GM19099 (cell line): ENCODE data around the gene NDUFS4.

ENCODE experiments used
- POLR2A ChIP-seq: IDR thresholded peaks from 3 replicates; pipeline ENCODE4 v1.6.1; 2011; ENCODE audit warnings: low read depth; ENCODE audit not compliant: insufficient read length; ENCODE audit errors: extremely low read depth

Gene NDUFS4

GRCh38 chr5:53560506-53561191, at the start of gene NDUFS4:
TSS of gene NDUFS4 (plus strand) at chr5:53560639. CDS start at chr5:53560663, 24 bp downstream.
- peak; percentile 84 for TF ChIP-seq POLR2A

GRCh38 chr5:53512539-53512938, 47.9 kb upstream of the NDUFS4 start:
- no peak for TF ChIP-seq POLR2A

GRCh38 chr5:53515988-53516387, 44.5 kb upstream of the NDUFS4 start:
- no peak for TF ChIP-seq POLR2A

GRCh38 chr5:53520813-53521212, 39.6 kb upstream of the NDUFS4 start:
- no peak for TF ChIP-seq POLR2A

- no peak for TF ChIP-seq POLR2A
Measured at GRCh38 chr5:53537711-53538110, 22.7 kb upstream of the NDUFS4 start.

GRCh38 chr5:53541859-53542258, 18.6 kb upstream of the NDUFS4 start:
- no peak for TF ChIP-seq POLR2A

- TF ChIP-seq POLR2A, result no peak
Measured at GRCh38 chr5:53542926-53543325, 17.5 kb upstream of the NDUFS4 start.

- no peak for TF ChIP-seq POLR2A
Measured at GRCh38 chr5:53543401-53543800, 17.0 kb upstream of the NDUFS4 start.

- TF ChIP-seq POLR2A, result no peak
Measured at GRCh38 chr5:53545744-53546143, 14.7 kb upstream of the NDUFS4 start.

GRCh38 chr5:53547226-53547625, 13.2 kb upstream of the NDUFS4 start:
- no peak for TF ChIP-seq POLR2A

GRCh38 chr5:53549792-53550191, 10.6 kb upstream of the NDUFS4 start:
- no peak for TF ChIP-seq POLR2A

- TF ChIP-seq POLR2A, result no peak
Measured at GRCh38 chr5:53552561-53552960, 7.9 kb upstream of the NDUFS4 start.

- no peak for TF ChIP-seq POLR2A
Measured at GRCh38 chr5:53554444-53554843, 6.0 kb upstream of the NDUFS4 start.

- no peak for TF ChIP-seq POLR2A
Measured at GRCh38 chr5:53555160-53555559, 5.3 kb upstream of the NDUFS4 start.

- no peak for TF ChIP-seq POLR2A
Measured at GRCh38 chr5:53556001-53556400, 4.4 kb upstream of the NDUFS4 start.

GRCh38 chr5:53557386-53557785, 3.1 kb upstream of the NDUFS4 start:
- TF ChIP-seq POLR2A, result no peak

- TF ChIP-seq POLR2A, result no peak
Measured at GRCh38 chr5:53558966-53559365, 1.5 kb upstream of the NDUFS4 start.
